HepG2 (cell line): ENCODE measurements around the gene FABP2. TPM values are rescaled to one million over a fixed set of nuclear protein-coding genes. Genes with fewer than 3 reads are reported as not detected.
A peak's percentile ranks its signal among the peaks of the same experiment; 100 is the strongest.

Source experiments
- DMAP1 ChIP-seq: IDR thresholded peaks from 2 replicates; pipeline ENCODE4 v1.6.1; 2016
- ELF1 ChIP-seq: sonication (generic); formaldehyde crosslinking; IDR thresholded peaks from 2 replicates; pipeline ENCODE4 v1.4.0; 2020; ENCODE audit warnings: missing genetic modification reagents
- FOXP4 ChIP-seq: sonication (generic); formaldehyde crosslinking; IDR thresholded peaks from 2 replicates; pipeline ENCODE4 v1.4.0; 2020; ENCODE audit warnings: missing genetic modification reagents
- MZF1 ChIP-seq: sonication (generic); formaldehyde crosslinking; IDR thresholded peaks from 2 replicates; pipeline ENCODE4 v1.8.1; 2023; ENCODE audit warnings: mild to moderate bottlenecking, missing genetic modification reagents, borderline replicate concordance
- NFRKB ChIP-seq: fragments of 450-650 bp; IDR thresholded peaks from 2 replicates; pipeline ENCODE4 v1.6.1; 2017
- NR2F6 ChIP-seq, 2 experiments: IDR thresholded peaks; 2 replicates each; pipeline ENCODE4 v1.6.1; 2016; ENCODE audit warnings: antibody characterized with exemption in 1 of 2, mild to moderate bottlenecking in 1 of 2
- POLR2AphosphoS2 ChIP-seq: IDR thresholded peaks from 2 replicates; pipeline ENCODE4 v1.6.1; 2011; ENCODE audit warnings: low read depth, low read length, improper control_type of control experiment
- RARA ChIP-seq: IDR thresholded peaks from 2 replicates; pipeline ENCODE4 v1.6.1; 2016; ENCODE audit warnings: missing genetic modification reagents, missing compliant biosample characterization
- TGIF2 ChIP-seq: IDR thresholded peaks from 2 replicates; pipeline ENCODE4 v1.6.1; 2016; ENCODE audit warnings: control low read depth, missing compliant biosample characterization
- XBP1 ChIP-seq: sonication (generic); formaldehyde crosslinking; IDR thresholded peaks from 2 replicates; pipeline ENCODE4 v1.5.0; 2020; ENCODE audit warnings: missing genetic modification reagents
- ZNF136 ChIP-seq: sonication (generic); formaldehyde crosslinking; IDR thresholded peaks from 2 replicates; pipeline ENCODE4 v1.8.1; 2022; ENCODE audit warnings: low read depth, mild to moderate bottlenecking, moderate library complexity, missing genetic modification reagents
- ZNF138 ChIP-seq: sonication (generic); formaldehyde crosslinking; IDR thresholded peaks from 2 replicates; pipeline ENCODE4 v1.5.0; 2020; ENCODE audit warnings: mild to moderate bottlenecking, low read depth, missing genetic modification reagents
- ZNF451 ChIP-seq: sonication (generic); formaldehyde crosslinking; IDR thresholded peaks from 2 replicates; pipeline ENCODE4 v1.5.0; 2020; ENCODE audit warnings: mild to moderate bottlenecking, missing genetic modification reagents
- ZNF556 ChIP-seq: sonication (generic); formaldehyde crosslinking; IDR thresholded peaks from 2 replicates; pipeline ENCODE4 v1.4.0; 2020; ENCODE audit warnings: mild to moderate bottlenecking, missing genetic modification reagents, borderline replicate concordance
- ZNF563 ChIP-seq: sonication (generic); formaldehyde crosslinking; IDR thresholded peaks from 2 replicates; pipeline ENCODE4 v1.8.0; 2022; ENCODE audit warnings: mild to moderate bottlenecking, moderate library complexity, missing genetic modification reagents
- ZNF761 ChIP-seq: sonication (generic); formaldehyde crosslinking; conservative IDR thresholded peaks from 2 replicates; pipeline ENCODE4 v1.4.0; 2020; ENCODE audit warnings: mild to moderate bottlenecking, missing genetic modification reagents
- ZNF776 ChIP-seq: sonication (generic); formaldehyde crosslinking; IDR thresholded peaks from 2 replicates; pipeline ENCODE4 v1.4.0; 2020; ENCODE audit warnings: mild to moderate bottlenecking, missing genetic modification reagents
- polyA plus RNA-seq, 8 experiments: library from polyadenylated mRNA; depleted of rRNA in 3 of 8; stranded (reverse) in 7 of 8; unstranded in 1 of 8; fragments of >200 nt; fragmentation: Illumina TruSeq in 4 of 8; extraction: Trizol in 4 of 8; gene quantifications; 2 replicates each; pipeline versions ENCODE4 v1.2.1 to v1.2.3, GENCODE V29; 2011 to 2016; ENCODE audit warnings: low read depth in 4 of 8, missing spikeins in 1 of 8, mixed read lengths in 1 of 8; ENCODE audit not compliant: insufficient read depth in 1 of 8
- total RNA-seq, 5 experiments: library from RNA; depleted of rRNA; stranded (reverse); fragments of >200 nt; fragmentation: Illumina TruSeq; extraction: Trizol; gene quantifications; 2 replicates each; pipeline ENCODE4 v1.2.3, GENCODE V29; 2016; ENCODE audit warnings: low read depth in 1 of 5
- TF ChIP-seq, protein P1 (sequence below): sonication (generic); formaldehyde crosslinking; IDR thresholded peaks from 2 replicates; pipeline ENCODE4 v1.8.1; 2023; ENCODE audit warnings: mild to moderate bottlenecking, inconsistent platforms, moderate library complexity, missing genetic modification reagents, borderline replicate concordance
- TF ChIP-seq, protein P2 (sequence below): sonication (generic); formaldehyde crosslinking; IDR thresholded peaks from 2 replicates; pipeline ENCODE4 v1.4.0; 2020; ENCODE audit warnings: mild to moderate bottlenecking, missing genetic modification reagents
- TF ChIP-seq, protein P3 (sequence below): sonication (generic); formaldehyde crosslinking; IDR thresholded peaks from 2 replicates; pipeline ENCODE4 v1.4.0; 2020; ENCODE audit warnings: mild to moderate bottlenecking, missing genetic modification reagents
- TF ChIP-seq, protein P4 (sequence below): sonication (generic); formaldehyde crosslinking; IDR thresholded peaks from 2 replicates; pipeline ENCODE4 v1.5.0; 2020; ENCODE audit warnings: mild to moderate bottlenecking, missing genetic modification reagents
- TF ChIP-seq, protein P5 (sequence below): sonication (generic); formaldehyde crosslinking; IDR thresholded peaks from 2 replicates; pipeline ENCODE4 v1.8.0; 2022; ENCODE audit warnings: mild to moderate bottlenecking, missing genetic modification reagents, moderate library complexity

Gene FABP2
- total and polyA plus RNA-seq, 2 of the 13 experiments (the other 11 are each of a cell fraction or from before 2014, with no cell fraction given) = 0.78 to 1.2 TPM

GRCh38 chr4:119300101-119300978 is 21.6 kb downstream of the FABP2 start (continued):
- TF ChIP-seq DMAP1 (CRISPR knock-in tag) (peak; percentile 93), TGIF2 (CRISPR knock-in tag) (peak; percentile 59), MZF1 (CRISPR knock-in tag) (no peak), ZNF563 (CRISPR knock-in tag) (peak; percentile 83; the same call in 1 of the 2 replicates), POLR2AphosphoS2 (no peak), ZNF138 (CRISPR knock-in tag) (no peak; the same call in 1 of the 2 replicates), ZNF451 (CRISPR knock-in tag) (peak; percentile 32; the same call in 1 of the 2 replicates), XBP1 (CRISPR knock-in tag) (peak; percentile 89), ZNF776 (CRISPR knock-in tag) (peak; percentile 87; the same call in 1 of the 2 replicates), ZNF136 (0 out of 2 replicates have a peak, but pooled peaks have one; percentile 59), ZNF761 (peak; percentile 89; the same call in 1 of the 2 replicates), RARA (CRISPR knock-in tag) (peak; percentile 56), ZNF556 (CRISPR knock-in tag) (peak; percentile 90), FOXP4 (CRISPR knock-in tag) (peak; percentile 72), ELF1 (CRISPR knock-in tag) (peak; percentile 83), NR2F6 (IDR thresholded peaks at IDR 0.05) (peak; percentile 19; the same call in 1 of the 2 replicates), NR2F6 (CRISPR knock-in tag; IDR thresholded peaks at IDR 0.05) (peak; percentile 69), NFRKB (no peak)
- TF ChIP-seq, protein P1, sequence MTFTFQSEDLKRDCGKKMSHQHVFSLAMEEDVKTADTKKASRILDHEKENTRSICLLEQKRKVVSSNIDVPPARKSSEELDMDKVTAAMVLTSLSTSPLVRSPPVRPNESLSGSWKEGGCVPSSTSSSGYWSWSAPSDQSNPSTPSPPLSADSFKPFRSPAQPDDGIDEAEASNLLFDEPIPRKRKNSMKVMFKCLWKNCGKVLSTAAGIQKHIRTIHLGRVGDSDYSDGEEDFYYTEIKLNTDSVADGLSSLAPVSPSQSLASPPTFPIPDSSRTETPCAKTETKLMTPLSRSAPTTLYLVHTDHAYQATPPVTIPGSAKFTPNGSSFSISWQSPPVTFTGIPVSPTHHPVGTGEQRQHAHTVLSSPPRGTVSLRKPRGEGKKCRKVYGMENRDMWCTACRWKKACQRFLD (CRISPR knock-in tag) = peak; percentile 74
- TF ChIP-seq, protein P2, sequence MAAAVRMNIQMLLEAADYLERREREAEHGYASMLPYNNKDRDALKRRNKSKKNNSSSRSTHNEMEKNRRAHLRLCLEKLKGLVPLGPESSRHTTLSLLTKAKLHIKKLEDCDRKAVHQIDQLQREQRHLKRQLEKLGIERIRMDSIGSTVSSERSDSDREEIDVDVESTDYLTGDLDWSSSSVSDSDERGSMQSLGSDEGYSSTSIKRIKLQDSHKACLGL (CRISPR knock-in tag) = peak; percentile 90
- TF ChIP-seq, protein P3, sequence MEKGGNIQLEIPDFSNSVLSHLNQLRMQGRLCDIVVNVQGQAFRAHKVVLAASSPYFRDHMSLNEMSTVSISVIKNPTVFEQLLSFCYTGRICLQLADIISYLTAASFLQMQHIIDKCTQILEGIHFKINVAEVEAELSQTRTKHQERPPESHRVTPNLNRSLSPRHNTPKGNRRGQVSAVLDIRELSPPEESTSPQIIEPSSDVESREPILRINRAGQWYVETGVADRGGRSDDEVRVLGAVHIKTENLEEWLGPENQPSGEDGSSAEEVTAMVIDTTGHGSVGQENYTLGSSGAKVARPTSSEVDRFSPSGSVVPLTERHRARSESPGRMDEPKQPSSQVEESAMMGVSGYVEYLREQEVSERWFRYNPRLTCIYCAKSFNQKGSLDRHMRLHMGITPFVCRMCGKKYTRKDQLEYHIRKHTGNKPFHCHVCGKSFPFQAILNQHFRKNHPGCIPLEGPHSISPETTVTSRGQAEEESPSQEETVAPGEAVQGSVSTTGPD = no peak
- TF ChIP-seq, protein P4, sequence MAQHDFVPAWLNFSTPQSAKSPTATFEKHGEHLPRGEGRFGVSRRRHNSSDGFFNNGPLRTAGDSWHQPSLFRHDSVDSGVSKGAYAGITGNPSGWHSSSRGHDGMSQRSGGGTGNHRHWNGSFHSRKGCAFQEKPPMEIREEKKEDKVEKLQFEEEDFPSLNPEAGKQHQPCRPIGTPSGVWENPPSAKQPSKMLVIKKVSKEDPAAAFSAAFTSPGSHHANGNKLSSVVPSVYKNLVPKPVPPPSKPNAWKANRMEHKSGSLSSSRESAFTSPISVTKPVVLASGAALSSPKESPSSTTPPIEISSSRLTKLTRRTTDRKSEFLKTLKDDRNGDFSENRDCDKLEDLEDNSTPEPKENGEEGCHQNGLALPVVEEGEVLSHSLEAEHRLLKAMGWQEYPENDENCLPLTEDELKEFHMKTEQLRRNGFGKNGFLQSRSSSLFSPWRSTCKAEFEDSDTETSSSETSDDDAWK (CRISPR knock-in tag) = no peak
- TF ChIP-seq, protein P5, sequence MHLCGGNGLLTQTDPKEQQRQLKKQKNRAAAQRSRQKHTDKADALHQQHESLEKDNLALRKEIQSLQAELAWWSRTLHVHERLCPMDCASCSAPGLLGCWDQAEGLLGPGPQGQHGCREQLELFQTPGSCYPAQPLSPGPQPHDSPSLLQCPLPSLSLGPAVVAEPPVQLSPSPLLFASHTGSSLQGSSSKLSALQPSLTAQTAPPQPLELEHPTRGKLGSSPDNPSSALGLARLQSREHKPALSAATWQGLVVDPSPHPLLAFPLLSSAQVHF (CRISPR knock-in tag) = peak; percentile 89
